Measurements from ENCODE around the gene TFE3. TPM values are rescaled to one million over a fixed set of nuclear protein-coding genes. Genes with fewer than 3 reads are reported as not detected.

TFE3 gene
- total RNA-seq, 1 experiment from 2014 or later: 35.1 TPM

DNA sequence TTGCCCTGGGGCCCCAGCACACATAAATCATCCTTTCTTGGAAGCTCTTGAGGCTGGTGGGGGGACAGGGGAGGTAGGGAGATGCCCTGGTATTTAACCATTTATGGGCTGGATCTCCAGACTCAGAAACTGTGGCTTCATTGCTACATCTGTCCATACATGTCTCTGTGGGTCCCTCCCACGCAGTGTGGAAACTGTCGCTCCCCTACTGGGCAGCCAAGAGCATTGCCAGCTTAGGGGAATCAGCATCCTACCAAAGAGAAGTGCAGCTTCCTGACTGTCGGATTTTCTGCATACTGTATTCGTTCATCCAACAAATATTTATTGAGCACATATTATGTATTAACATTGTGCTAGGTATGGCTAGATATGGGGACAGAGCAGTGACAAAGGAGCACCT, 44.8 kb downstream of the TFE3 start:
- peaks cover 26% of the 10 kb centered on the region for H3K4me1 Mint-ChIP-seq (ENCODE audit: low read depth, unreplicated experiment)
- no peaks in the 10 kb centered on the region for H3K27me3 Mint-ChIP-seq (ENCODE audit: unreplicated experiment)
- no peaks in the 10 kb centered on the region for H3K9me3 Mint-ChIP-seq (ENCODE audit: low read depth, unreplicated experiment)
- H3K36me3 Mint-ChIP-seq (ENCODE audit: insufficient read depth, unreplicated experiment): peaks cover 43% of the 10 kb centered on the region
- CTCF ChIA-PET: no interaction called here
- no peak overlapping the region for H3K4me3 Mint-ChIP-seq (ENCODE audit: low read depth, unreplicated experiment)
- TF ChIP-seq, protein P1, sequence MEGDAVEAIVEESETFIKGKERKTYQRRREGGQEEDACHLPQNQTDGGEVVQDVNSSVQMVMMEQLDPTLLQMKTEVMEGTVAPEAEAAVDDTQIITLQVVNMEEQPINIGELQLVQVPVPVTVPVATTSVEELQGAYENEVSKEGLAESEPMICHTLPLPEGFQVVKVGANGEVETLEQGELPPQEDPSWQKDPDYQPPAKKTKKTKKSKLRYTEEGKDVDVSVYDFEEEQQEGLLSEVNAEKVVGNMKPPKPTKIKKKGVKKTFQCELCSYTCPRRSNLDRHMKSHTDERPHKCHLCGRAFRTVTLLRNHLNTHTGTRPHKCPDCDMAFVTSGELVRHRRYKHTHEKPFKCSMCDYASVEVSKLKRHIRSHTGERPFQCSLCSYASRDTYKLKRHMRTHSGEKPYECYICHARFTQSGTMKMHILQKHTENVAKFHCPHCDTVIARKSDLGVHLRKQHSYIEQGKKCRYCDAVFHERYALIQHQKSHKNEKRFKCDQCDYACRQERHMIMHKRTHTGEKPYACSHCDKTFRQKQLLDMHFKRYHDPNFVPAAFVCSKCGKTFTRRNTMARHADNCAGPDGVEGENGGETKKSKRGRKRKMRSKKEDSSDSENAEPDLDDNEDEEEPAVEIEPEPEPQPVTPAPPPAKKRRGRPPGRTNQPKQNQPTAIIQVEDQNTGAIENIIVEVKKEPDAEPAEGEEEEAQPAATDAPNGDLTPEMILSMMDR (IDR thresholded peaks at IDR 0.05; ENCODE audit: unreplicated experiment): no peak
- BruUV-seq (replicated peaks): TSS peak; percentile 7
- no peak overlapping the region for H3K27ac Mint-ChIP-seq (ENCODE audit: unreplicated experiment)
- no peak for DNase-seq
- intact Hi-C loops (cut with micrococcal nuclease; ENCODE audit: unreplicated experiment): no loop called here

DNA sequence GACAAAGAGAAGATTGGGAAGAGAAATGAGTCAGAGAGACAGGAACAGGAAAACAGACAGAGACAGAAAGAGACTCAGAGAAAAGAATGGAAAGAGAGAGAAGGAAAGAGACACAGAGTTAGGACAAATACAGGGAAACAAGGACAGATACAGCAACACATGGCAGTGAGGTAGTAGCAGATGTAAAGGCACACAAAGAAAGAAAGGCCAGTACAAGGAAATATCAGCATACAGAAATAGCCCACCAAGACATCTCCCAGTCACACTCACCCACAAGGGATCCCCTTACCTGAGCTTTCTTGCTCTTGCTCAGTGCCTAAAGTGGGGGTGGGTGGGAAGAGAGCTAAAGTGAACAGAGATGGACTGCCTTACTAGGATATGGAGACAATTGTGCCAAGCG, 45.3 kb downstream of the TFE3 start:
- Mint-ChIP-seq H3K36me3 (ENCODE audit: insufficient read depth, unreplicated experiment) (peaks cover 47% of the 10 kb centered on the region), H3K4me1 (ENCODE audit: low read depth, unreplicated experiment) (peaks cover 26% of the 10 kb centered on the region), H3K4me3 (ENCODE audit: low read depth, unreplicated experiment) (no peak overlapping the region), H3K9me3 (ENCODE audit: low read depth, unreplicated experiment) (no peaks in the 10 kb centered on the region), H3K27ac (ENCODE audit: unreplicated experiment) (no peak overlapping the region), H3K27me3 (ENCODE audit: unreplicated experiment) (no peaks in the 10 kb centered on the region)
- no peak for DNase-seq
- BruUV-seq (replicated peaks): no TSS peak
- TF ChIP-seq, protein P1 (IDR thresholded peaks at IDR 0.05; ENCODE audit: unreplicated experiment): no peak
- intact Hi-C loops (cut with micrococcal nuclease; ENCODE audit: unreplicated experiment): no loop called here
- CTCF ChIA-PET: no interaction called here

DNA sequence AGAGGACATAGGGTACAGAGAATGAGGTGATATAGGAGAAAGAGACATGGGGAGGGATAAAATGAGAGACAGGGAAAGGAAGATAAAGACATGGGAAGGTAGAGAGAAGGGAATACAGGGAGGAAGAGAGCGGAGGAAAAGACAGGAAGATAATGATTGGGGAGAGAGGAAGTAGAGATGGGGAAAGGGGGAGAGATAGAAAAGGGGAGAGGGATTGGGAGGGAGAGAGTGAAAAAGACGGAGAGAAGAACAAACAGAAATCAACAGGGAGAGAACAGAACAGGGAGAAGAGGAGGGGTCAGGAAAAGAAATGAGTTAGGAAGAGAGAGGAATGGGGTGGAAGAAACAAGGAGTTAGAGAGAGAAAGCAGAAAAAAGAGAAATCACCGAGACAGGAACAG, 45.7 kb downstream of the TFE3 start:
- intact Hi-C loops (cut with micrococcal nuclease; ENCODE audit: unreplicated experiment): no loop called here
- Mint-ChIP-seq H3K4me1 (ENCODE audit: low read depth, unreplicated experiment) (peaks cover 26% of the 10 kb centered on the region), H3K4me3 (ENCODE audit: low read depth, unreplicated experiment) (no peak overlapping the region), H3K36me3 (ENCODE audit: insufficient read depth, unreplicated experiment) (peaks cover 44% of the 10 kb centered on the region), H3K9me3 (ENCODE audit: low read depth, unreplicated experiment) (no peaks in the 10 kb centered on the region), H3K27ac (ENCODE audit: unreplicated experiment) (no peak overlapping the region), H3K27me3 (ENCODE audit: unreplicated experiment) (no peaks in the 10 kb centered on the region)
- TF ChIP-seq, protein P1 (IDR thresholded peaks at IDR 0.05; ENCODE audit: unreplicated experiment): no peak
- no TSS peak for BruUV-seq (replicated peaks)
- CTCF ChIA-PET: no interaction called here
- no peak for DNase-seq

DNA sequence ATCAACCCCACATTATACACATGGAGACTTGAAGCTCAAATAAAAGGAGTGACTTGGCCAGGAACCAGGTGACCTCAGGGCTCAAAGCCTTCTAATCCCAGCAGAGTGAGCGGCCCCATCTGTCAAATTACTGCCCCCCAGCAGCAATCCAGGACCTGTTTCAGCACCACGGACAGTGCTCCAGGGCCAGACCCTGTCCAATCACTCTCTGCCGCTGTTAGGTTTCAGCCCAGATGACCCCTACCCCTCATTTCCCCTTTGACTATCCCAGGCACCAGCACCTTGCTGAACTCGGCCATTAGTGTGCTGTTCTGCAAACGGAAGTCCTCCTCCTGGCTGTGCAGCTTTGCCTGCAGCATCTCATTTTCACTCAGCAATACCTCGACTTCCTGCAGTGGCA, 46.2 kb downstream of the TFE3 start:
- peaks cover 26% of the 10 kb centered on the region for H3K4me1 Mint-ChIP-seq (ENCODE audit: low read depth, unreplicated experiment)
- no peak overlapping the region for H3K27ac Mint-ChIP-seq (ENCODE audit: unreplicated experiment)
- DNase-seq: no peak
- TF ChIP-seq, protein P1 (IDR thresholded peaks at IDR 0.05; ENCODE audit: unreplicated experiment): no peak
- no peaks in the 10 kb centered on the region for H3K27me3 Mint-ChIP-seq (ENCODE audit: unreplicated experiment)
- intact Hi-C loops (cut with micrococcal nuclease; ENCODE audit: unreplicated experiment): no loop called here
- H3K4me3 Mint-ChIP-seq (ENCODE audit: low read depth, unreplicated experiment): no peak overlapping the region
- CTCF ChIA-PET: interaction anchor here (0.6 kb wide), 1 partner anchor 473 kb away, joined by 4 read pairs; no protein-coding TSS in a partner anchor
- BruUV-seq (replicated peaks): no TSS peak
- H3K9me3 Mint-ChIP-seq (ENCODE audit: low read depth, unreplicated experiment): no peaks in the 10 kb centered on the region
- peaks cover 39% of the 10 kb centered on the region for H3K36me3 Mint-ChIP-seq (ENCODE audit: insufficient read depth, unreplicated experiment)
